Measurements from ENCODE around the gene SNN.

The SNN gene

DNA sequence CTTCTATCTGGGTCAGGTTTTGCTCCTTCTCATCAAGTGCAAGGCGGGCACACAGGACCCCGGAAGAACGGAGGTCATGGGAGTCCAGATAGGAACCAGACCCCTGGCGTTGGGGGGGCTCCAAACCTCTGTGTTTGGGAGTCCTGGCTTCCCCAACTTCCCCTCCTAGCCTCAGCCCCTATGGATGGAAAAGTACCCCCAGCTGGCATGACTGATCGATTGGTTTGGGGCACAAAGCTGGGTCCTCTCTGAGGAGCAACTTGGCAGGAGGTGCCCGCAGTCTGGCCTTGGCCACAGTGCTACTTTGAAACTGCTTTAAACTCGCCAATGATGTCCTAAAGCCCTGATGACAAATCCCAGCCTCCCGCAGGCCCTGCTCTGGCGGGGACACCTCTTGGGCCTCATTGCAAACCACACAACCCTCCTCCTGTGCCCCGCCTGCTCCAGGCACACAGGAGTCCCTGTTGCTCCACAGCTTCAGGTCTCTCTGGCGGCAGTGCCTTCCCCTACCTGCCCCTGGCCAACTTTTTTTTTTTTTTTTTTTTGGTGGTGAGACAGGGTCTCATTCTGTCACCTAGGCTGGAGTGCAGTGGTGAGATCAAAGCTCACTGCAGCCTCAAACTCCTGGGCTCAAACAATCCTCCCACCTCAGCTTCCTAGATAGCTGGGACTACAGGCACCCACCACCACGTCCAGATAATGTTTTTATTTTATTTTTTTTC is 38.0 kb upstream of the SNN start:
- TF ChIP-seq CTCF (IDR thresholded peaks at IDR 0.05; ENCODE audit: low read depth, low read length): no peak
- DNase-seq (ENCODE audit: extremely low read depth, low read depth): no peak

DNA sequence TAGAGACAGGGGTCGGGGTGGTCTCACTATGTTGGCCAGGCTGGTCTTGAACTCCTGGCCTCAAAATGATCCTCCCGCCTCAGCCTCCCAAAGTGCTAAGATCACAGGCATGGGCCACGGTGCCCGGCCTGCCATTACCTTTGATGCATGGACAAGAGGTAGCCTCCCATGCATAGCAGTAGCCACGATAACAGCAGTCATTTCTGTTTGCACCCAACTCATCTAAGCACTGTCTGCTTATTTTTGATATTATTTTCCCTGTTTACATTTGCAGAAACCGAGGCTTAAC is 37.5 kb upstream of the SNN start:
- no peak for TF ChIP-seq CTCF (IDR thresholded peaks at IDR 0.05; ENCODE audit: low read depth, low read length)
- no peak for DNase-seq (ENCODE audit: extremely low read depth, low read depth)

- DNase-seq (ENCODE audit: extremely low read depth, low read depth): no peak
- TF ChIP-seq CTCF (IDR thresholded peaks at IDR 0.05; ENCODE audit: low read depth, low read length): no peak
These were observed 37.0 kb upstream of the SNN start for GRCh38 chr16:11631214-11631613.

- TF ChIP-seq CTCF (IDR thresholded peaks at IDR 0.05; ENCODE audit: low read depth, low read length): no peak
- peak; percentile 66 for DNase-seq (ENCODE audit: extremely low read depth, low read depth)
These were observed 35.8 kb upstream of the SNN start for GRCh38 chr16:11632455-11632939.

GRCh38 chr16:11633113-11633512 is 35.1 kb upstream of the SNN start:
- TF ChIP-seq CTCF (IDR thresholded peaks at IDR 0.05; ENCODE audit: low read depth, low read length): no peak
- no peak for DNase-seq (ENCODE audit: extremely low read depth, low read depth)

DNA sequence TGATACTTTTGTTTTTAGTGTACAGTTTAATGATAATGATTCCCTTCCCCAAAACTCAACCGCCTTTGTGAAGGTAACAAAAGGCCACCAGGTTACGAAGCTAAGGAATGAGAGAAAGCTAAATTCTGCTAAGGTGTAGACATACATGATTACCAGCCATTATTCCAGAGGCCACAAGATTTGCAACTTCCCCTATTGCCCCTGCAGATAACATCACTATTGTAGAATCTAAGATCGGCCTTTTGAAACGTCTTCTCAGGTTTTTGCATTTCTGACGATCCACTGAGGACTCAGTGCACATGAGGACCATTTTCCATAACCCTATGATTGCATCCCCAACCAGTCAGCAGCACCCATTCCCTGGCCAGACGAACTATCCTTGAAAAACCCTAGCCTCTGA is 33.9 kb upstream of the SNN start:
- TF ChIP-seq CTCF (IDR thresholded peaks at IDR 0.05; ENCODE audit: low read depth, low read length): no peak
- DNase-seq (ENCODE audit: extremely low read depth, low read depth): no peak

DNA sequence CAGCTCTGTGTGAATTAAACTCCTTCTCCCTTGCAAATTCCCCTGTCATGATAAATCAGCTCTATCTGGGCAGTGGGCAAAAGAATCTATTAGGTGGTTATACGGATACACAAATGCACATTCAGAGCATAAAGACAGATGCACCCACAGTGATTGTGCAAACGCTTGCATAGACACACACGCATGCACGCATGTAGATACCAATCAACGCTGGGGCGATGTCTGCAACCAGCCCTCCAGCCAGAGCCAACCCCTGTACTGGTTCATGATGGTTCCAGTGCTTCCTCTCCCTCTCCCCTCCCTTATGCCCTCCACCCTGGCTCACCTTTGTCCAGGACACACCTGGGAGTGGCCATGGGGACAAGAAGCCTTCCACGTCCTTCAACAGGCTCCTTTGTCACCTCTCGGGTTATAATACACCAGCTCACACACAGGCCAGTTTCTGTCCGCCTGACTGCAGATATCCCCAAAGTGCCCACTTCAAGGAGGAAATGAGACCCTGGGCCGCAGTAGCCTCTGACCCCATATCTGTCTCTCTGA is 33.1 kb upstream of the SNN start:
- DNase-seq (ENCODE audit: extremely low read depth, low read depth): no peak
- no peak for TF ChIP-seq CTCF (IDR thresholded peaks at IDR 0.05; ENCODE audit: low read depth, low read length)
